DOHH2 (cell line): ENCODE measurements around the gene TNN.

Experiments
- H3F3A ChIP-seq: fragments of 200-600 bp; sonication (generic), shearing (Covaris generic); 2 replicates; pipeline ENCODE4 v1.6.0; 2016; ENCODE audit warnings: antibody characterized with exemption, mild to moderate bottlenecking; ENCODE audit not compliant: control insufficient read depth, insufficient read depth
- H3K27ac ChIP-seq: fragments of 200-600 bp; sonication (generic); 2 replicates; pipeline ENCODE4 v1.5.1; 2014; ENCODE audit warnings: low read depth, mild to moderate bottlenecking, low read length, moderate library complexity
- H3K27me3 ChIP-seq: fragments of 200-600 bp; sonication (generic); 2 replicates; pipeline ENCODE4 v1.6.1; 2014; ENCODE audit warnings: mild to moderate bottlenecking, low read length, mixed read lengths; ENCODE audit not compliant: control insufficient read depth
- H3K36me3 ChIP-seq: fragments of 200-600 bp; sonication (generic); 2 replicates; pipeline ENCODE4 v1.6.1; 2014; ENCODE audit warnings: mild to moderate bottlenecking, low read length, moderate library complexity, mixed read lengths; ENCODE audit not compliant: control insufficient read depth
- H3K4me1 ChIP-seq: fragments of 200-600 bp; sonication (generic); 2 replicates; pipeline ENCODE4 v1.6.1; 2014; ENCODE audit warnings: mild to moderate bottlenecking, low read length, mixed read lengths; ENCODE audit not compliant: control insufficient read depth
- H3K4me2 ChIP-seq: fragments of 200-600 bp; sonication (generic); 2 replicates; pipeline ENCODE4 v1.6.0; 2014; ENCODE audit warnings: mild to moderate bottlenecking, low read length, moderate library complexity
- H3K4me3 ChIP-seq: fragments of 200-600 bp; sonication (generic); 2 replicates; pipeline ENCODE4 v1.5.1; 2014; ENCODE audit warnings: mild to moderate bottlenecking, low read length, mixed read lengths
- H3K79me2 ChIP-seq: fragments of 200-600 bp; sonication (generic); 2 replicates; pipeline ENCODE4 v1.6.1; 2014; ENCODE audit warnings: mild to moderate bottlenecking, low read length, mixed read lengths; ENCODE audit not compliant: control insufficient read depth
- H3K9me2 ChIP-seq: fragments of 200-600 bp; sonication (generic); replicated peaks from 2 replicates; pipeline ENCODE4 v1.6.1; 2014; ENCODE audit warnings: mild to moderate bottlenecking, low read length, mixed read lengths; ENCODE audit not compliant: control insufficient read depth
- H3K9me3 ChIP-seq: fragments of 200-600 bp; sonication (generic); 2 replicates; pipeline ENCODE4 v1.6.1; 2014; ENCODE audit warnings: antibody characterized with exemption, low read length, mixed read lengths; ENCODE audit not compliant: control insufficient read depth, insufficient read depth
- H4K20me1 ChIP-seq: fragments of 200-600 bp; sonication (generic); 2 replicates; pipeline ENCODE4 v1.6.0; 2014; ENCODE audit warnings: low read depth, mild to moderate bottlenecking, antibody characterized with exemption, low read length, moderate library complexity; ENCODE audit not compliant: control insufficient read depth, insufficient read depth
- CTCF ChIP-seq: fragments of 200-600 bp; sonication (generic); IDR thresholded peaks from one replicate; pipeline ENCODE4 v1.5.1; 2014; ENCODE audit warnings: antibody characterized with exemption, mild to moderate bottlenecking, low read depth, low read length; ENCODE audit not compliant: poor library complexity, severe bottlenecking
- EZH2phosphoT487 ChIP-seq: fragments of 200-600 bp; sonication (generic); IDR thresholded peaks from 2 replicates; pipeline ENCODE4 v1.6.1; 2017; ENCODE audit warnings: borderline replicate concordance, mild to moderate bottlenecking, antibody characterized with exemption, low read length, moderate library complexity, mixed read lengths

TNN gene

GRCh38 chr1:175193527-175193910 lies 125.9 kb downstream of the TNN start:
- Histone ChIP-seq H3K4me1 (peaks cover 84% of the 10 kb centered on the region), H3K27me3 (no peaks in the 10 kb centered on the region), H4K20me1 (0 out of 2 replicates have a peak, but pooled peaks cover under 1% of the 10 kb centered on the region), H3K4me2 (peak overlapping the region; percentile 90), H3K27ac (peak overlapping the region; percentile 40), H3K79me2 (peaks cover 41% of the 10 kb centered on the region), H3K36me3 (peaks cover 36% of the 10 kb centered on the region), H3K9me2 (no peaks in the 10 kb centered on the region), H3K9me3 (no peaks in the 10 kb centered on the region), H3F3A (peaks cover 23% of the 10 kb centered on the region), H3K4me3 (peak overlapping the region; percentile 76)
- TF ChIP-seq EZH2phosphoT487 (no peak), CTCF (no peak)

- Histone ChIP-seq H3K4me2 (peak overlapping the region; percentile 86), H3K4me3 (peak overlapping the region; percentile 61), H3K36me3 (peaks cover 20% of the 10 kb centered on the region), H4K20me1 (no peaks in the 10 kb centered on the region), H3K27ac (peak overlapping the region; percentile 87), H3K9me3 (no peaks in the 10 kb centered on the region), H3F3A (peaks cover 15% of the 10 kb centered on the region), H3K27me3 (no peaks in the 10 kb centered on the region), H3K79me2 (peaks cover 23% of the 10 kb centered on the region), H3K4me1 (peaks cover 79% of the 10 kb centered on the region), H3K9me2 (no peaks in the 10 kb centered on the region)
- TF ChIP-seq EZH2phosphoT487 (no peak), CTCF (no peak)
These were observed 127.6 kb downstream of the TNN start for GRCh38 chr1:175195281-175195680.

- no peaks in the 10 kb centered on the region for H3K9me3 ChIP-seq
- H3K27ac ChIP-seq = peak overlapping the region; percentile 87
- H3K27me3 ChIP-seq = no peaks in the 10 kb centered on the region
- H3F3A ChIP-seq = peaks cover 15% of the 10 kb centered on the region
- peaks cover 18% of the 10 kb centered on the region for H3K79me2 ChIP-seq
- no peaks in the 10 kb centered on the region for H3K9me2 ChIP-seq
- peaks cover 15% of the 10 kb centered on the region for H3K36me3 ChIP-seq
- no peak for TF ChIP-seq EZH2phosphoT487
- no peak for TF ChIP-seq CTCF
- peak overlapping the region; percentile 86 for H3K4me2 ChIP-seq
- peaks cover 79% of the 10 kb centered on the region for H3K4me1 ChIP-seq
- no peaks in the 10 kb centered on the region for H4K20me1 ChIP-seq
- H3K4me3 ChIP-seq = peak overlapping the region; percentile 61
These were observed 128.2 kb downstream of the TNN start for GRCh38 chr1:175195798-175196197.
